ENCODE results near the gene PTCHD1. TPM values are rescaled to one million over a fixed set of nuclear protein-coding genes. Genes with fewer than 3 reads are reported as not detected.

The PTCHD1 gene
- total and polyA plus RNA-seq, 9 of the 15 experiments (the other 6 are each of a cell fraction or from before 2014, with no cell fraction given) = not detected

GRCh38 chrX:23344238-23344903, 9.7 kb downstream of the PTCHD1 start (continued):
- TF ChIP-seq POLR3G (IDR thresholded peaks at IDR 0.05; ENCODE audit: extremely low read depth, insufficient read length, insufficient replicate concordance) (no peak), ZNF512 (tag; IDR thresholded peaks at IDR 0.05) (no peak), CREB1 (IDR thresholded peaks at IDR 0.05) (no peak), CREB1 (CRISPR knock-in tag; IDR thresholded peaks at IDR 0.05) (no peak), RCOR1 (IDR thresholded peaks at IDR 0.05; ENCODE audit: borderline replicate concordance in 1 of 2, low read depth in 2 of 2, low read length in 2 of 2) (no peak), CBX8 (IDR thresholded peaks at IDR 0.05; ENCODE audit: borderline replicate concordance, extremely low read depth, low read depth, low read length, poor library complexity, severe bottlenecking) (no peak)

- intact Hi-C loops (cut with micrococcal nuclease) = no loop called here
- WGBS (ENCODE audit: insufficient coverage, low coverage, missing lambda C conversion rate) = 0% methylated on average over 2 of the region's 2 CpGs
- H3K36me3 ChIP-seq (ENCODE audit: control insufficient read depth, insufficient read depth, low read length) = no peaks in the 10 kb centered on the region
- no peaks in the 10 kb centered on the region for H3K4me1 ChIP-seq (replicated peaks in 1 of 2; ENCODE audit: control insufficient read depth in 2 of 2, insufficient read depth in 2 of 2, low read length in 2 of 2)
- H2AFZ ChIP-seq (ENCODE audit: low read depth, low read length) = no peak overlapping the region
- H3K4me2 ChIP-seq (ENCODE audit: insufficient read depth, low read length) = no peak overlapping the region
- no peaks in the 10 kb centered on the region for H3K27me3 ChIP-seq (ENCODE audit: control insufficient read depth in 2 of 2, insufficient read depth in 2 of 2, low read length in 2 of 2)
- H3K4me3 ChIP-seq = no peak overlapping the region
- no peaks in the 10 kb centered on the region for H3K9me3 ChIP-seq (replicated peaks; ENCODE audit: control insufficient read depth, insufficient read depth, low read depth, low read length)
- FAIRE-seq (no peak), DNase-seq (ENCODE audit: extremely low read depth in 1 of 4, low spot score in 3 of 4) (no peak), ATAC-seq (no peak)
- no peak overlapping the region for H3K27ac ChIP-seq (ENCODE audit: extremely low read depth, low read depth, low read length)
- H3K9ac ChIP-seq (ENCODE audit: insufficient read depth in 1 of 2, low read depth in 2 of 2, low read length in 2 of 2) = no peak overlapping the region
- BruUV-seq (replicated peaks) = no TSS peak
- H3K79me2 ChIP-seq (ENCODE audit: control insufficient read depth, insufficient read depth, low read length) = no peaks in the 10 kb centered on the region
- in situ Hi-C loops (cut with MboI) = no loop called here
- no peaks in the 10 kb centered on the region for H3K9me1 ChIP-seq (ENCODE audit: control insufficient read depth, insufficient read depth, low read length)
- no peaks in the 10 kb centered on the region for H4K20me1 ChIP-seq (replicated peaks; ENCODE audit: control insufficient read depth, insufficient read depth, low read length)
- TF ChIP-seq ZBTB12 (CRISPR knock-in tag; IDR thresholded peaks at IDR 0.05) (no peak), ZNF699 (CRISPR knock-in tag; IDR thresholded peaks at IDR 0.05; ENCODE audit: insufficient replicate concordance) (no peak), RBFOX2 (IDR thresholded peaks at IDR 0.05; ENCODE audit: low read depth, low read length) (no peak), ZNF830 (CRISPR knock-in tag; IDR thresholded peaks at IDR 0.05) (no peak)
- POLR2A ChIA-PET = no interaction called here
- CTCF ChIA-PET (ENCODE audit: low intra/inter-chr PET ratio) = no interaction called here
These were observed 10.2 kb downstream of the PTCHD1 start for GRCh38 chrX:23344904-23345271.

All from K562 (cell line).